Endometrial microvascular endothelial cells (primary cell): ENCODE data around the gene INTS11. TPM values are rescaled to one million over a fixed set of nuclear protein-coding genes. Genes with fewer than 3 reads are reported as not detected.

Experiments
- in situ Hi-C: cut with HindIII; loops from 2 replicates; pipeline ENCODE4 v1.10.0; 2017; ENCODE audit warnings: low sequenced_read_pairs, low pct_unique_long_range_greater_than_20kb; ENCODE audit errors: inconsistent ontology term
- total RNA-seq: library from RNA; depleted of rRNA; stranded (reverse); fragments of >200 nt; gene quantifications from one replicate; pipeline ENCODE4 v1.2.3, GENCODE V29; 2015; ENCODE audit errors: inconsistent ontology term

INTS11 gene
- total RNA-seq, 1 donor from 2014 or later: 99.3 TPM

DNA sequence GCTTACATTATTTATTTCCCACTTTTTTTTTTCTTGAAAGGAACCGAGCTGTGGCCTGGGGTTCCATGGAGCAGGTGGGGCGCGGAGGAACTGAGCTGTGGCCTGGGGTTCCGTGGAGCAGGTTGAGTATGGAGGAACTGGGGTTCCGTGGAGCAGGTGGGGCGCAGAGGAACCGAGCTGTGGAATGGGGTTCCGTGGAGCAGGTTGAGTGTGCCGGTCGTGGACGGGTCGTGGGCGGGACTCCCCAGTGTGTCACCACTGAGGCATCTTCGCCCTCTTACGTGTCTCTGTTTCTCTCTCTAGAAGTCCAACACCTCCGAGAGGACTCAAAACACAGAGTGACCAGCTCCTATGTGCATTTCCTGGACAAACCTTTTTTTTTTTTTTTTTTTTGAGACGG lies 45.4 kb downstream of the INTS11 start:
- in situ Hi-C loops: no loop called here

DNA sequence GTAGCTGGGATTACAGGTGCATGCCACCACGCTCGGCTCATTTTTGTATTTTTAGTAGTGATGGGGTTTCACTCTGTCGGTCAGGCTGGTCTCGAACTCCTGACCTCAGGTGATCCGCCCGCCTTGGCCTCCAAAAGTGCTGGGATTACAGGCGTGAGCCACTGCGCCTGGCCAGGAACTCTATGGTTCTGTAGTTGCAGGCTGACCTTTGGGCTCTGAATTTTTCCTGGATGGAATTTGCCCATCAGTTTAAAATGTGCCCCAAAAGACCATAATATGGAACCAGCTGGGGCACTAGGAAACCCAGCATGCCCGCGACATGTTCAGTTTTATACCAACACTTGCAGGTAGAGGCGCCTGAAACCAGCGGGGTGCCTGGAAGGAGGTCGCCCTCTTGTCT lies 45.8 kb downstream of the INTS11 start:
- in situ Hi-C loops: no loop called here

DNA sequence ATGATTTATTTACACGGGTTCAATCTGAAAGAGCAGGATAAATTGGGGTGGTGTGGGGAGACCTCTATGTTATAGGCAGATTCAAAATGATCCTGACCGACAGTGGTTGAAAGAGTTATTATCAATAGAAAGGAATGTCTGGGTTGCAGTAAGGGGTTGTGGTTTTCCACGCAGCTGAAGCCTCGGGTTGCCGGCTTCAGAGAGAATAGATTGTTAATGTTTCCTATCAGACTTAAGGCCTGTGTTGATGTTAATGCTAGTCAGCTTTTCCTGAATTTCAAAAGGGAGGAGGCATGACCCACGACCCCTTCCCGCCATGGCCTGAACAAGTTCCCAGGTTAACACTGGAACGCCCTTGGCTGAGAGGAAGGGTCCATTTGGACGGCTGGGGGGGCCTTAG lies 48.6 kb downstream of the INTS11 start:
- in situ Hi-C loops: no loop called here

DNA sequence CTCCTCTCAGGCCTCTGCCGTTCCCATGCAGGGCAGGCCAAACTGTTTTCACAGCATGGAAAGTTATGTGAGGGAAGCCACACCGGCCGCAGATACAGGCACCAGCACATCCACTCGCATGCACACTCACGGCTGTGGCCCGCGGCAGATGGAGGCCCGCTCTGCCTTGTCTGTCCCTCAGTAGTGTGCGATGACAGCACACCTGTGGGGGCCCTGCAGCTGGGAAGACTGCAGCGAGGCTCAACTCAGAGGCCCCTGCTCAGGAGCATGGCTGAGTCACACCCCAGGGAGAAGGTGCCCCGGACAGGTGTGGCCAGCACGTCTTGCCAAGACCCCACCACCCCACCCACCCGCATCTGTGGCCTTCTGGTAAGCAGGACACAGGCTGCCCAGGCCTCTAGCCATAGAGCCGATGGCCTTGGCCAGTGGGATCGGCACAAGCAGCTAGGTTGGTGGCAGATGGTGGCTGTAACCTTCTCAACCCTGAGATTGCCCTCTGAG lies 49.5 kb downstream of the INTS11 start:
- in situ Hi-C loops: no loop called here

DNA sequence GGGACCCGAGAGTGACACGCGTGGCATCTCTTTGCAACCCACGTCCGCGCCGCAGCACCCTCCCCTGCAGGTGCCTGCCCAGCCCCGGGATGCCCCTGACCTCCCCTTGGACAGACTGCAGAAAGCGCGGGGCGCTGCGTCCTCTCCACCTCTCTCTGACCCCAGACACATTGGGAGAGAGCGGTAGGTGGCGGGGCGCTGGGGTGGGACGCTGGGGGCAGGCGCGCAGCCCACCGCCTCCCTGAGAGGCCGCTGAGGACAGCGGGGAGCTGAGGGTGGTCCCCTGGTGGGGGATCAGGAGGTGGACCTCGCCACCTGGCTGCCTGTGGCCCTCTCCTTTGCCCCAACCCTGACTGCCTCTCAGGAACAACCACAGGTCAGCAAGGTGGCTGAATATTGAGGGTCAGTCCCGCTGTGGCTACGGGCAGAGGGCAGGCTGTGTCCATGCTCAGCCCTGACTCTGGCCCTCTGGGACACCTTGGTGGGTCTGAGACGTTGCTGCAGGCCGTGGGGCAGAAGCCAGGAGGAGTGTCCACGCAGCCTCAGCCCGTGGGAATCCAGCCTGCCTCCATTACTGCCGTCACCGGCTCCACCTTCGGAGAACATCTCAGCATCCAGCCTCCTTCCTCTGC lies 50.0 kb downstream of the INTS11 start:
- in situ Hi-C loops: no loop called here

DNA sequence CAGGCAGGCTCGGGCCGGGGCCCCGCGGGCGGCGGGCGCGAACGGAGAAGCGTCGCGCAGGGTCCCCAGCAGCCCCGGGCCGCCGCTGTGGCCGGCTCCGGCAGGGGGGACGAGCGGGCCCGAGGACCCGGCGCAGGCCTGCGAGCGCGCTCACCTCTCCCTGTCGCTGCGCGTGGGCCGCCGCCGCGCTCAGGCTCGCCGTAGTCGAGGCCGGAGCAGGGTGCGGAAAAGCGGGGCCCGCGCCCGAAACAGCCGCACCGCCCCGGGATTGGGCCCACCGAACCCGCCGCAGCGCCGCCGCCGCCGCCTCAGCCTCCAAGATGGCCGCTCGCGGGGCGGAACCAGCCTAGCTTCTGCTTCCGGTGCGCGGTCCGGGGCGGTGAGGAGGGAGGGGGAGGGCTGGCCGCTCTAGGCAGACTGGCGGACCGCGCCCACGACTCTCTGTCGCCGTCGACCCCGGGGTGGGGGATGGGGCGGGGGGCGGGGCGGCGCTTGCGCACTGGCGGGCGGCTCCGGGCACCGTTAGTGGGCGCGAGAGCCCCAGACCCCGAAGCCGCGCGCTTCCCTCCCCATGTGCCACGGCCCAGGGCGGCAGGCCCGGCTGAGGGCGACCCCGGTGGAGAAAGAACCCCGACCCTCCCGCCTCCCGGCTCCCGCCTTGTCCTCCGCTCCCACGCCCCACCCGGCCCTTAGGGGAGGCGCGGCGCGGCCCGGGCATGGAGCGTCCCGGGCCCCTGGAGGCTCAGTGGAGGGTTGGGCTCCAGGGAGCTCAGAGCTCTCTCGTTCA lies 50.8 kb downstream of the INTS11 start, which contains the start of gene UBE2J2:
TSS of gene UBE2J2 (minus strand) at position 343 of the 787 bp plus-strand sequence. CDS start 5,862 bp downstream, outside the sequence.
- in situ Hi-C loops: no loop called here

DNA sequence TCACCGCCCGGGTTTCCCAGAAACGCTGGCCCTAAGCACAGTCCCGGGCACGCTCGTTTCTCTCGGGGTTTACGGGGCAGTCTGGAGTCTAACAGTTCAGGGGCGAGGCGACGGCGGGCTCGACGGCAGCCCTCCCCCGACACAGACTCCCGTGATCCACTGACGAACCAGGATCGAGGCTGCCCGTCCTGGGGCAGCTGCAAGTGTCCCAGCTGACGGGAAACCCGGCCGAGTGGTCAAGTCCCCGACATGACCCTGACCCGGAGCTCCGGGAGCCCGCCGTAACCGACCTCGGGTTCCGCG lies 51.3 kb downstream of the INTS11 start:
- in situ Hi-C loops: no loop called here

DNA sequence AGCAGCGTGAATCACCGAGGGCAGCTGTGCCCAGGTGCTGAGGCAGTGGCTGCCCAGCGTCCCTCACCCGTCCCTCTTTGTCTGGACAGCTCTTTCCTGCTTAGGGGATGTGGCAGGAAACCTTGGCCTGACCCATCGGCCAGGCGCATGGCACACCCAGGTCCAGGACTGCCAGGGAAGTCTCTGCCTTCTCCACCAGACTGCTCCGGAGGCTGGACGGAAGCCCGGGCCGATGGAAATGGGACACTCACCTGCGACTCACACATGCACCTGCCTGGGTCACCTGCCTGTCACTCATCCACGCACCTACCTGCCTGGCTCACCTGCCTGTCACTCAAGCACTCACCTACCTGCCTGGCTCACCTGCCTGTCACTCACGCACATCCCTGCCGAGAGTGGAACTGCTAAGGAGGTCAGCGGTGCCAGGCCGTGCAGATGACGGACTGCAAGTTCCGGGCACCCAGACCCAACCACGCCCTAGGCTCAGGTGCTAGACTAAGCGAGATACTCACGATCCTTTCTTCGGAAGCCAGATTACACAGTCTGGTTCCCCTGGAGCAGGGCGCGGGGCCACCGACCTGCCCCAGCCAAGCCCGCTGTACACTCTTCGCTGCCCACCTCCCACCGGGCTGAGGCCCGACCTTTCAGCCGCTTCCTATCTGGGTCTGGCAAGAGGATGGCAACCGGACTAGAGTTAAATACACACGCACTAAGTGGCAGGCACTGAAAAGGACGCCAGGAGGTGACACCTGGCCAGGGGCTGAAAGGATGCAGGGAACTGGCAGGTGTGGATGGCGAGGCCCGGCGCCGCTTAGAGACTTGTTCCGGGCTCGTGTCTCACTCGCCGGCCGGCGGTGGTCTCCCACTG lies 51.9 kb downstream of the INTS11 start:
- in situ Hi-C loops: no loop called here

DNA sequence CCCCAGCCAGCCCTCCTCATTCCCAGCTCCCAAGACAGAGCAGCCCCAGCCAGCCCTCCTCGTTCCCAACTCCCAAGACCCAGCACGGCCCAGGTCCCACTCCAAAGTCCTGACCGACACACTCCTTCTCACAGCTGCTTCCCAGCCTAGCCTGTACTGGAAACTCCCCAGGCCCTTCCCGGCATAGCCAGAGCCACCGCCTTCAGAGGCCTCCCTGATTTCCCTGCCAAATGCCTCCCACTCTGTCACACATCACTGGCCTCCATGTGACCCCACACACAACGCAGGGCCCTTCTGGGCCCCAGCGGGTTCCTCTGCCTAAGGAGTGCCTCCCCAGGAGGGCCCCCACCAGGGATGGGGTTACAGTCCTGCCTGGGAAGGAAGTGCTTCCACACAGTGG lies 53.6 kb downstream of the INTS11 start:
- in situ Hi-C loops: no loop called here

DNA sequence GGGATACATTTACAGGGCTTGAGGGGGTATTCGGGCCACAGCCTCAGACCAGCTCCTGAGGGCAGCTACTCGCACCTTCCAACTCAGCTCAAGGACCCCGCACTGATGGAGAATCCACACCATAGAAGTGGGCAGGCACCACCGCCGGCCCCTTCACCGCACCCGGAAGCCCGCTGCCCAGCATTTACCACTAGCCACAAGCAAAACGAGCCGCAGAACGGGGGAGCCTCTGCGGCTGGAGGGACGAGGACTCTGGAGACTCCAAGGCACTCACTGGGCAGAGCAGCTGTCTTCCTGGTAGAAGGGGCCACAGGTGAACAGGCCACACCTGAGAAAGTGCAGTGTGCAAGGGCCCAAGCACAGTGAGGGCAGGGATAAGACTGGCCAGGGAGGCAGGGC lies 56.2 kb downstream of the INTS11 start:
- in situ Hi-C loops: no loop called here

DNA sequence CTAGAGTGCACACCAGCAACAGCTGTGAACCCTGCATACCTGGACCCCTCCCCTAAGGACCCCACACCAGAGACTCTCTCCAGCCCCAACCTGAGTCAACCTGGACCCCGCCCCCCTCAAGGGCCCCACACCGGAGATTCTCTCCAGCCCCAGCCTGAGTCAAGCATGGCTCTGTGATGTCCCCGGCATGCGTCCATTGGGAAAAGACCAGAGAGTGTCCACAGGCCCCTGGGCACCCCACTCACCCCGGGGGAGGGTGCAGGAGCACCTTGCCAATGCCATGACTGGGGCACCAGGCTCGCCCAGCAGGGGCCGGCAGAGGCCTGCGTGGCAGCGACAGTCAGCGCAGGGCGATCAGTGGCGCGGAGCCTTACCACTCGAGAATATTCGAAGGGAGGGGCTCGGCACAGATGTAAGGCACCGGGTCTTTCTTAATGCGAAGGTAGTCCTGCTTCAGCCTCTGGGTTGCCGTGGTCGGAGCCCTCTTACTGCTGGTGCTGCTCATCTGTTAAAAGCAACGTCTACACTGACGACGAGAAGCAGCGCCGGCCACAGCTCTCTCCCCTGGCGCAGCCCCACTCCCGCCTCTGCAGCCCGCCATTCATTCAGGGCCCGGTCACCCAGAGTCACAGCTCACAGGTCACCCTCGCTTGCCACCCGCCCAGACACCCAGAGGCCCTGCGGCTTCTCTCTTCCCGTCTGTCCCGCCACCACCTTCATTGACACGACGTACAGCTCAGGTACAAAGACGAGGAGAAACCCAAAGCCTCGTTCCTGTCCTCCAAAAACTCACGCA lies 56.8 kb downstream of the INTS11 start:
- in situ Hi-C loops: no loop called here

DNA sequence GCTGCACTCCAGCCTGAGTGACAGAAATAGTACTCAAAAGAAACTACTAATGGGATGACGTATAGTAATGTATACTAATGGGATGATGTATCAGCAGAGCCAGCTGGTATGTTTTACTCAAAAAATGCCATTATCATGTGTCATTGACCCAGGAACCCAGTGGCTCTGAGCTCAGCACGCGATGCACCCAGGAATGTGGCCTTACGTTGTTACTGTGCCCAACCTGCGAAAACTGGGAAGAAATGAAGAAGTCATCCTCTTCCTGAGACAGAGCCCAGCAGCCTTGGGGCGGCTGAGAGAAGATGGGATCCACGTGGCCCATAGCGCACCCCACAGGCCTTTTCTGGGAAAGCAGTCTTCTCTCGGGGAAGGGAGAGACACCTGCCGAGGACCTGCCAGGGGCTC lies 59.6 kb downstream of the INTS11 start:
- in situ Hi-C loops: no loop called here

DNA sequence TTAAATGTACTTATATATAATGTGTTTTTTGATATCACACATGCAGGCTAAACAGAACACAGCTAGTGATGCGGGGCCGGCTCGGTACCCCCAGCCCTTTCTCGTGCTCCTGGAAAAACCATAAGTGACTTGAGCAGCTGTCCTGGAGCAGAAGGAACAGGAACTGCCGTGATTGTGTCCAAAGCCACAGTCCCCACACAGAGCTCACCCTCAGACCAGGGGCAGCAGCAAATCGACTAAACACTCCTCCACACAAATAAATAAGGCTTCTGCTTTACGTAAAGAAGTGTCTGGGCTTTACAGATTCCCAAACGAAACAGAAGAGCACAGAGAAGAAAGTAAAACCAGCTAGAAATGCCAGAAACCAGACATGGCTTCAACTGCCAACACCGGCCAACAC lies 60.4 kb downstream of the INTS11 start:
- in situ Hi-C loops: no loop called here

DNA sequence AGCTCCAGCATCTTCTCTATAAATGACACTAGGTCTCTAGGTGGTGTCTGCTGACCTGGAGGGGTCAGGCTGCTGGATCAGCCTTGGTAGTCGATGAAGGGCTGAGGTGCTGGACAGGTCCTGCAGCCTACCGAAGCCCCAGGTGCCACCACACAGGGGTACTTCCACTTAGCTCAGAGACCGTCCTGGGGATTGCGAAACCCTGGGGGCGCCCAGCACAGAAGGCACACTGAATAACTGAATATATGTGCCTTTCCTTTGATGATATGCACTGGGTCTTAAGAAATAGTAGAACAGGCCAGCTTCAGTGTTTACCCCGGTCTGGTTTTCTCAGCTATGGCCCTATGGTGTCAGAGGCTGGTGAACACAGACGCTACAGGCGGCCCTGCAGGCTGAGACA lies 61.7 kb downstream of the INTS11 start:
- in situ Hi-C loops: no loop called here

DNA sequence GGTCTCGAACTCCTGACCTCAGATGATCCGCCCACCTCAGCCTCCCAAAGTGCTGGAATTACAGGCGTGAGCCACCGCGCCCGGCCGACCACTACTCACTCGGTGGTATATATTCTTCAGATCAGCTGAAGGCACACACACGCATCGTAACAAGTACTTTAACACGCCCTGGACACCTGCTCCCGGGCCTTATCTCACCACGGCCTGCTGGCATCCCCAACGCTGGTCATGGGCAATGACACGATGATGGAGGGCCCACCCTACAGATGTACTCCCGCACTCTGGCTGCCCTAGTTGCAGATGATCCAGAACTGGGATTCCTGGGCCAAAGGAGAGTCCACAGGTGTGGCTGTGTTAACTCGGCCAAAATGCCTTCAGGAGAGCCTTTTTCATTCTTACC lies 62.4 kb downstream of the INTS11 start:
- in situ Hi-C loops: no loop called here
